Loucy (cell line): ENCODE data around the gene ATP1A2.

Experiments
- H2AFZ ChIP-seq: fragments of 200-600 bp; sonication (generic); 2 replicates; pipeline ENCODE4 v1.6.0; 2016; ENCODE audit warnings: antibody characterized with exemption, mild to moderate bottlenecking, low read length, moderate library complexity
- H3F3A ChIP-seq: fragments of 200-600 bp; 2 replicates; pipeline ENCODE4 v1.6.0; 2016; ENCODE audit warnings: antibody characterized with exemption, low read depth, mild to moderate bottlenecking
- H3K27me3 ChIP-seq: fragments of 200-600 bp; sonication (generic); 2 replicates; pipeline ENCODE4 v1.6.1; 2014; ENCODE audit warnings: low read length, mild to moderate bottlenecking; ENCODE audit not compliant: insufficient read depth, poor library complexity, severe bottlenecking
- H3K36me3 ChIP-seq: fragments of 200-600 bp; sonication (generic); 2 replicates; pipeline ENCODE4 v1.6.1; 2016; ENCODE audit warnings: low read length; ENCODE audit not compliant: insufficient read depth
- H3K4me1 ChIP-seq: fragments of 200-600 bp; sonication (generic); 2 replicates; pipeline ENCODE4 v1.5.1; 2014; ENCODE audit warnings: low read length, mild to moderate bottlenecking; ENCODE audit not compliant: insufficient read depth, poor library complexity, severe bottlenecking
- H3K4me2 ChIP-seq: fragments of 200-600 bp; sonication (generic); 2 replicates; pipeline ENCODE4 v1.6.0; 2014; ENCODE audit warnings: antibody characterized with exemption, low read length, low read depth, mild to moderate bottlenecking; ENCODE audit not compliant: poor library complexity, severe bottlenecking
- H3K4me3 ChIP-seq: fragments of 200-600 bp; sonication (generic); 2 replicates; pipeline ENCODE4 v1.5.1; 2014; ENCODE audit warnings: low read length, mild to moderate bottlenecking, mixed read lengths; ENCODE audit not compliant: poor library complexity, severe bottlenecking
- H3K79me2 ChIP-seq: fragments of 200-600 bp; sonication (generic); 2 replicates; pipeline ENCODE4 v1.6.1; 2014; ENCODE audit warnings: low read length; ENCODE audit not compliant: insufficient read depth
- H3K9ac ChIP-seq: fragments of 200-600 bp; sonication (generic); 2 replicates; pipeline ENCODE4 v1.6.0; 2014; ENCODE audit warnings: mild to moderate bottlenecking, low read depth, low read length, moderate library complexity; ENCODE audit not compliant: poor library complexity, severe bottlenecking
- H3K9me2 ChIP-seq: fragments of 200-600 bp; sonication (generic); replicated peaks from 2 replicates; pipeline ENCODE4 v1.6.1; 2016; ENCODE audit warnings: low read depth, low read length, mixed read lengths
- H3K9me3 ChIP-seq: fragments of 200-600 bp; sonication (generic); 2 replicates; pipeline ENCODE4 v1.6.1; 2014; ENCODE audit warnings: mild to moderate bottlenecking, antibody characterized with exemption, low read length, low read depth; ENCODE audit not compliant: insufficient read depth
- H4K20me1 ChIP-seq: fragments of 200-600 bp; sonication (generic); 2 replicates; pipeline ENCODE4 v1.6.0; 2014; ENCODE audit warnings: antibody characterized with exemption, low read length, mild to moderate bottlenecking; ENCODE audit not compliant: insufficient read depth, poor library complexity, severe bottlenecking
- CTCF ChIP-seq: fragments of 200-600 bp; sonication (generic); conservative IDR thresholded peaks from 2 replicates; pipeline ENCODE4 v1.5.1; 2014; ENCODE audit warnings: mild to moderate bottlenecking, antibody characterized with exemption, low read length
- EZH2phosphoT487 ChIP-seq: fragments of 200-600 bp; IDR thresholded peaks from 2 replicates; pipeline ENCODE4 v1.6.1; 2018; ENCODE audit warnings: antibody characterized with exemption, mild to moderate bottlenecking, moderate library complexity, borderline replicate concordance

ATP1A2 gene

GRCh38 chr1:160092366-160093068, 23.0 kb upstream of the ATP1A2 start:
- TF ChIP-seq CTCF (no peak), EZH2phosphoT487 (no peak)
- Histone ChIP-seq H3K4me2 (no peak overlapping the region), H3K36me3 (peaks cover 3% of the 10 kb centered on the region; the same call in 1 of the 2 replicates), H3K27me3 (no peaks in the 10 kb centered on the region), H3K9me3 (no peaks in the 10 kb centered on the region), H3K4me1 (peaks cover 12% of the 10 kb centered on the region), H3K9ac (no peak overlapping the region), H2AFZ (no peak overlapping the region), H3K9me2 (no peaks in the 10 kb centered on the region), H3K4me3 (no peak overlapping the region), H3F3A (no peaks in the 10 kb centered on the region), H4K20me1 (no peaks in the 10 kb centered on the region), H3K79me2 (peaks cover 11% of the 10 kb centered on the region; the same call in 1 of the 2 replicates)

- Histone ChIP-seq H2AFZ (no peak overlapping the region), H4K20me1 (no peaks in the 10 kb centered on the region), H3K27me3 (no peaks in the 10 kb centered on the region), H3K4me3 (no peak overlapping the region), H3K9me3 (no peaks in the 10 kb centered on the region), H3K9ac (no peak overlapping the region), H3K79me2 (peaks cover 16% of the 10 kb centered on the region; the same call in 1 of the 2 replicates), H3K36me3 (peaks cover 3% of the 10 kb centered on the region; the same call in 1 of the 2 replicates), H3K4me1 (peaks cover 14% of the 10 kb centered on the region), H3F3A (no peaks in the 10 kb centered on the region), H3K4me2 (no peak overlapping the region), H3K9me2 (no peaks in the 10 kb centered on the region)
- TF ChIP-seq EZH2phosphoT487 (no peak), CTCF (no peak)
These were observed 22.5 kb upstream of the ATP1A2 start for GRCh38 chr1:160093069-160093395.

GRCh38 chr1:160093624-160094290, 21.8 kb upstream of the ATP1A2 start:
- Histone ChIP-seq H3K36me3 (peaks cover 3% of the 10 kb centered on the region; the same call in 1 of the 2 replicates), H3F3A (no peaks in the 10 kb centered on the region), H3K9me2 (no peaks in the 10 kb centered on the region), H3K4me2 (no peak overlapping the region), H3K4me3 (no peak overlapping the region), H3K9me3 (no peaks in the 10 kb centered on the region), H3K79me2 (peaks cover 18% of the 10 kb centered on the region; the same call in 1 of the 2 replicates), H3K4me1 (peaks cover 14% of the 10 kb centered on the region), H4K20me1 (no peaks in the 10 kb centered on the region), H3K27me3 (no peaks in the 10 kb centered on the region), H2AFZ (no peak overlapping the region), H3K9ac (no peak overlapping the region)
- TF ChIP-seq EZH2phosphoT487 (no peak), CTCF (no peak)
